Activated CD8-positive, alpha-beta T cell treated with anti-CD3 and anti-CD28 coated beads for 36 hours (primary cell): ENCODE measurements around the gene AHCYL1. TPM values are rescaled to one million over a fixed set of nuclear protein-coding genes. Genes with fewer than 3 reads are reported as not detected.

ENCODE experiments used
- ATAC-seq: fragments of 200-7000 bp; cut with Tn5 transposase; one replicate; pipeline ENCODE4 v1.10.0; 2021; ENCODE audit warnings: mild to moderate bottlenecking, moderate library complexity
- CTCF ChIA-PET: fragments of 350-600 bp; sonication (Branson Sonifier 250); formaldehyde crosslinking; loops from one replicate; lab custom pipeline; 2021; ENCODE audit warnings: antibody characterized with exemption; lab: Charles Lee
- POLR2A ChIA-PET: fragments of 350-600 bp; sonication (Branson Sonifier 250); formaldehyde crosslinking; loops from one replicate; lab custom pipeline; 2021; ENCODE audit warnings: antibody characterized with exemption; lab: Charles Lee
- DNase-seq: peaks from one replicate; pipeline ENCODE4 v3.0.0-alpha.2; 2020
- H3K27ac Mint-ChIP-seq: one replicate; pipeline ENCODE4 v1.8.0; 2021; ENCODE audit warnings: mild to moderate bottlenecking, mixed read lengths
- H3K27me3 Mint-ChIP-seq: one replicate; pipeline ENCODE4 v1.8.0; 2021; ENCODE audit warnings: mixed read lengths
- H3K36me3 Mint-ChIP-seq: one replicate; pipeline ENCODE4 v1.8.0; 2021; ENCODE audit warnings: low read depth, mixed read lengths
- H3K4me1 Mint-ChIP-seq: one replicate; pipeline ENCODE4 v1.8.0; 2021; ENCODE audit warnings: low read depth, mixed read lengths
- H3K4me3 Mint-ChIP-seq: one replicate; pipeline ENCODE4 v1.8.0; 2021; ENCODE audit warnings: mild to moderate bottlenecking, moderate library complexity, mixed read lengths
- H3K9me3 Mint-ChIP-seq: one replicate; pipeline ENCODE4 v1.8.0; 2021; ENCODE audit warnings: mixed read lengths
- CTCF ChIP-seq: fragments of 200-600 bp; IDR thresholded peaks from one replicate; pipeline ENCODE4 v1.8.0; 2022; ENCODE audit warnings: antibody characterized with exemption, mild to moderate bottlenecking
- intact Hi-C: fragments of 100-400 bp; cut with micrococcal nuclease; formaldehyde crosslinking; loops from one replicate; pipeline ENCODE4 v1.10.0; 2022
- total RNA-seq, 2 experiments: library from RNA; stranded (reverse); gene quantifications; one replicate each; pipeline ENCODE4 v1.2.3, GENCODE V29; 2021

AHCYL1 gene
- total RNA-seq, 2 experiments from 2014 or later: 77.8 to 79.1 TPM

- ChIA-PET CTCF (interaction anchor here (0.7 to 1.5 kb wide), 3 partner anchors 11 to 33 kb away, joined by 3 read pairs; partner anchors contain the start of gene AHCYL1), POLR2A (no interaction called here)
- intact Hi-C loops: no loop called here
- H3K27ac Mint-ChIP-seq: no peak overlapping the region
- peaks cover 9% of the 10 kb centered on the region for H3K4me1 Mint-ChIP-seq
- peaks cover 5% of the 10 kb centered on the region for H3K36me3 Mint-ChIP-seq
- H3K9me3 Mint-ChIP-seq: no peaks in the 10 kb centered on the region
- H3K27me3 Mint-ChIP-seq: no peaks in the 10 kb centered on the region
- no peak for DNase-seq
- no peak overlapping the region for H3K4me3 Mint-ChIP-seq
- no peak for ATAC-seq
- no peak for TF ChIP-seq CTCF
Measured at GRCh38 chr1:109996476-109996875, 11.9 kb downstream of the AHCYL1 start.

- no peaks in the 10 kb centered on the region for H3K27me3 Mint-ChIP-seq
- peaks cover 7% of the 10 kb centered on the region for H3K4me1 Mint-ChIP-seq
- ATAC-seq (no peak), DNase-seq (no peak)
- H3K27ac Mint-ChIP-seq: no peak overlapping the region
- no peak overlapping the region for H3K4me3 Mint-ChIP-seq
- ChIA-PET CTCF (interaction anchor here (0.7 to 1.9 kb wide), 4 partner anchors 12 to 32 kb away, joined by 3 to 15 read pairs (median 4); partner anchors contain the start of gene AHCYL1), POLR2A (no interaction called here)
- H3K36me3 Mint-ChIP-seq: peaks cover 5% of the 10 kb centered on the region
- no peaks in the 10 kb centered on the region for H3K9me3 Mint-ChIP-seq
- TF ChIP-seq CTCF: no peak
- intact Hi-C loops: no loop called here
Measured at GRCh38 chr1:109997204-109997866, 12.8 kb downstream of the AHCYL1 start.

- POLR2A ChIA-PET: no interaction called here
- H3K4me3 Mint-ChIP-seq: no peak overlapping the region
- H3K27me3 Mint-ChIP-seq: no peaks in the 10 kb centered on the region
- ATAC-seq (no peak), DNase-seq (no peak)
- no peaks in the 10 kb centered on the region for H3K9me3 Mint-ChIP-seq
- peaks cover 5% of the 10 kb centered on the region for H3K36me3 Mint-ChIP-seq
- H3K27ac Mint-ChIP-seq: no peak overlapping the region
- intact Hi-C loops: no loop called here
- CTCF ChIA-PET: interaction anchor here (1.8 to 1.9 kb wide), 2 partner anchors 14 to 31 kb away, joined by 6 to 15 read pairs; partner anchors contain the start of gene AHCYL1
- no peak for TF ChIP-seq CTCF
- H3K4me1 Mint-ChIP-seq: peaks cover 10% of the 10 kb centered on the region
Measured at GRCh38 chr1:109997867-109998229, 13.3 kb downstream of the AHCYL1 start.

GRCh38 chr1:110002695-110003094 lies 18.1 kb downstream of the AHCYL1 start:
- CTCF ChIA-PET: interaction anchor here (1.0 to 1.6 kb wide), 3 partner anchors 8 to 226 kb away, joined by 4 to 5 read pairs (median 4); partner anchors contain the start of gene AHCYL1
- no peak overlapping the region for H3K4me3 Mint-ChIP-seq

More at GRCh38 chr1:110002695-110003094, 18.1 kb downstream of the AHCYL1 start:
- intact Hi-C loops: no loop called here
- ATAC-seq (no peak), DNase-seq (no peak)
- Mint-ChIP-seq H3K27me3 (no peaks in the 10 kb centered on the region), H3K4me1 (peaks cover 26% of the 10 kb centered on the region), H3K27ac (no peak overlapping the region), H3K36me3 (peaks cover 6% of the 10 kb centered on the region), H3K9me3 (no peaks in the 10 kb centered on the region)
- POLR2A ChIA-PET: interaction anchor here (1.2 kb wide), 1 partner anchor 17 kb away, joined by 3 read pairs; no protein-coding TSS in a partner anchor
- no peak for TF ChIP-seq CTCF
